Endothelial cell of umbilical vein (primary cell): Measurements from ENCODE around the gene KCTD14. TPM values are rescaled to one million over a fixed set of nuclear protein-coding genes. Genes with fewer than 3 reads are reported as not detected.

Source experiments
- BruUV-seq: library from RNA; stranded (reverse); fragments of 400-500 nt; replicated peaks from 2 replicates; lab custom pipeline; 2021; lab: Mats Ljungman, UMichigan
- CTCF ChIA-PET: fragments of 300-600, 350-600 bp; sonication (Branson Sonifier 250); formaldehyde crosslinking; loops from one replicate; lab custom pipeline; 2021; ENCODE audit warnings: antibody characterized with exemption, inconsistent platforms; lab: Charles Lee
- POLR2A ChIA-PET: fragments of 300-600, 350-600 bp; sonication (Branson Sonifier 250); formaldehyde crosslinking; loops from one replicate; lab custom pipeline; 2021; ENCODE audit warnings: antibody characterized with exemption, inconsistent platforms; lab: Charles Lee
- DNase-seq: peaks from one replicate; pipeline ENCODE4 v3.0.0-alpha.2; 2011; ENCODE audit warnings: low read depth, low spot score
- FAIRE-seq: peaks from 2 replicates; lab custom pipeline; 2011; peaks lifted over from hg19 to GRCh38; lab: Jason Lieb, UNC
- H2AFZ ChIP-seq: 2 replicates; pipeline ENCODE4 v1.6.0; 2012; ENCODE audit warnings: low read depth, low read length, control low read depth, inconsistent platforms
- H3K27ac ChIP-seq: 2 replicates; pipeline ENCODE4 v1.5.1; 2011; ENCODE audit warnings: low read depth, mild to moderate bottlenecking, control low read depth, low read length, moderate library complexity; ENCODE audit not compliant: insufficient read depth
- H3K27me3 ChIP-seq, 2 experiments: 2 replicates each; pipeline versions ENCODE4 v1.6.0 to v1.6.1; 2011; ENCODE audit warnings: low read length in 2 of 2, mixed read lengths in 1 of 2; ENCODE audit not compliant: control insufficient read depth in 2 of 2, insufficient read depth in 2 of 2
- H3K36me3 ChIP-seq, 2 experiments: 2 replicates in 1 of 2; 3 replicates in 1 of 2; pipeline ENCODE4 v1.5.1; 2011; ENCODE audit warnings: low read length in 2 of 2, mild to moderate bottlenecking in 1 of 2, moderate library complexity in 1 of 2; ENCODE audit not compliant: control insufficient read depth in 2 of 2, insufficient read depth in 2 of 2; ENCODE audit errors: extremely low read depth in 1 of 2
- H3K4me1 ChIP-seq: 3 replicates; pipeline ENCODE4 v1.5.1; 2011; ENCODE audit warnings: mild to moderate bottlenecking, low read length; ENCODE audit not compliant: control insufficient read depth, insufficient read depth; ENCODE audit errors: extremely low read depth
- H3K4me2 ChIP-seq: 2 replicates; pipeline ENCODE4 v1.6.1; 2011; ENCODE audit warnings: low read length, control low read depth, mixed read lengths; ENCODE audit not compliant: insufficient read depth
- H3K4me3 ChIP-seq, 3 experiments: fragments of 200-600 bp in 1 of 3; sonication (generic), shearing (Covaris generic) in 1 of 3; replicated peaks in 1 of 3; 2 replicates each; pipeline ENCODE4 v1.5.1; 2011 to 2016; ENCODE audit warnings: control low read depth in 3 of 3, low read length in 3 of 3, mild to moderate bottlenecking in 2 of 3, inconsistent platforms in 1 of 3, low read depth in 1 of 3, moderate library complexity in 1 of 3; ENCODE audit not compliant: insufficient read depth in 1 of 3
- H3K79me2 ChIP-seq: 2 replicates; pipeline ENCODE4 v1.6.0; 2012; ENCODE audit warnings: low read length, inconsistent platforms; ENCODE audit not compliant: control insufficient read depth, insufficient read depth
- H3K9ac ChIP-seq: replicated peaks from 2 replicates; pipeline ENCODE3; 2011; ENCODE audit warnings: low read length, control low read depth; ENCODE audit not compliant: insufficient read depth; ENCODE audit errors: extremely low read depth
- H3K9me1 ChIP-seq: replicated peaks from 3 replicates; pipeline ENCODE4 v1.6.0; 2011; ENCODE audit warnings: mild to moderate bottlenecking, low read length; ENCODE audit not compliant: control insufficient read depth, insufficient read depth; ENCODE audit errors: extremely low read depth
- H3K9me3 ChIP-seq: replicated peaks from 2 replicates; pipeline ENCODE4 v1.5.1; 2012; ENCODE audit warnings: low read length, inconsistent platforms; ENCODE audit not compliant: control insufficient read depth, insufficient read depth
- H4K20me1 ChIP-seq: replicated peaks from 2 replicates; pipeline ENCODE3; 2011; ENCODE audit warnings: mild to moderate bottlenecking, low read length; ENCODE audit not compliant: control insufficient read depth, insufficient read depth; ENCODE audit errors: extremely low read depth
- CTCF ChIP-seq, 2 donors: IDR thresholded peaks; 1 replicate in 1 of 2; 2 replicates in 1 of 2; pipeline ENCODE4 v1.5.1; 2011; ENCODE audit warnings: low read length in 2 of 2, mild to moderate bottlenecking in 2 of 2, moderate library complexity in 2 of 2, control low read depth in 1 of 2, inconsistent platforms in 1 of 2, low read depth in 1 of 2; ENCODE audit not compliant: insufficient read depth in 1 of 2; ENCODE audit errors: extremely low read depth in 1 of 2
- EZH2 ChIP-seq: IDR thresholded peaks from 2 replicates; pipeline ENCODE4 v1.6.1; 2012; ENCODE audit warnings: borderline replicate concordance, low read depth, mild to moderate bottlenecking, moderate library complexity, low read length, inconsistent platforms; ENCODE audit not compliant: severe bottlenecking
- FOS ChIP-seq: IDR thresholded peaks from 2 replicates; pipeline ENCODE4 v1.6.1; 2011; ENCODE audit warnings: mild to moderate bottlenecking, low read length, moderate library complexity, borderline replicate concordance; ENCODE audit not compliant: insufficient read depth
- GATA2 ChIP-seq: IDR thresholded peaks from 2 replicates; pipeline ENCODE4 v1.7.0; 2011; ENCODE audit warnings: low read depth, mild to moderate bottlenecking, moderate library complexity, mixed read lengths, low read length; ENCODE audit not compliant: insufficient read length, insufficient read depth
- MYC ChIP-seq: IDR thresholded peaks from one replicate; pipeline ENCODE4 v1.6.1; 2011; ENCODE audit warnings: mild to moderate bottlenecking, low read depth, low read length
- POLR2A ChIP-seq: IDR thresholded peaks from 2 replicates; pipeline ENCODE4 v1.6.1; 2012; ENCODE audit warnings: low read depth, mild to moderate bottlenecking, control low read depth, low read length
- POLR2AphosphoS5 ChIP-seq: IDR thresholded peaks from 2 replicates; pipeline ENCODE4 v1.6.1; 2012; ENCODE audit warnings: low read depth, mild to moderate bottlenecking, control low read depth, low read length, moderate library complexity; ENCODE audit not compliant: insufficient read depth
- dilution Hi-C: fragments of 300-500 bp; cut with MboI; formaldehyde crosslinking; loops from one replicate; pipeline ENCODE4 v1.15.0; 2019; ENCODE audit warnings: low sequenced_read_pairs; ENCODE audit not compliant: extremely low pct_ligation_motif_present
- intact Hi-C: fragments of 100-400 bp; cut with micrococcal nuclease; formaldehyde crosslinking; loops from one replicate; pipeline ENCODE4 v1.10.0; 2022
- polyA plus RNA-seq, 4 experiments: library from polyadenylated mRNA; depleted of rRNA in 3 of 4; stranded (reverse) in 3 of 4; unstranded in 1 of 4; fragments of >200 nt; gene quantifications; 2 replicates each; pipeline versions ENCODE4 v1.2.1 to v1.2.3, GENCODE V29; 2011 to 2012; ENCODE audit warnings: missing spikeins in 1 of 4
- total RNA-seq: library from RNA; stranded (reverse); gene quantifications from 2 replicates; pipeline ENCODE4 v1.2.3, GENCODE V29; 2021

The KCTD14 gene
- total and polyA plus RNA-seq, 2 donors (not counting 3 experiments of a cell fraction or from before 2014, with no cell fraction given): 0.57 to 1.8 TPM

GRCh38 chr11:78049348-78049747 is 26.3 kb upstream of the KCTD14 start:
- H3K9ac ChIP-seq: no peak overlapping the region
- H2AFZ ChIP-seq: no peak overlapping the region
- intact Hi-C loops: no loop called here
- H3K27ac ChIP-seq: no peak overlapping the region
- no peak overlapping the region for H3K4me2 ChIP-seq
- no peaks in the 10 kb centered on the region for H3K9me1 ChIP-seq
- no peaks in the 10 kb centered on the region for H4K20me1 ChIP-seq
- no peaks in the 10 kb centered on the region for H3K79me2 ChIP-seq
- no peaks in the 10 kb centered on the region for H3K9me3 ChIP-seq
- POLR2A ChIA-PET: no interaction called here
- H3K36me3 ChIP-seq: no peaks in the 10 kb centered on the region
- no peak for TF ChIP-seq CTCF (IDR thresholded peaks at IDR 0.05; ENCODE audit: extremely low read depth in 1 of 2, insufficient read depth in 1 of 2, low read depth in 1 of 2, low read length in 2 of 2)
- no peak for TF ChIP-seq FOS
- TF ChIP-seq EZH2: no peak
- TF ChIP-seq GATA2: no peak
- TF ChIP-seq MYC: no peak
- TF ChIP-seq POLR2A: no peak
- no peak for TF ChIP-seq POLR2AphosphoS5
- no peak overlapping the region for H3K4me3 ChIP-seq
- peaks cover 7% of the 10 kb centered on the region for H3K4me1 ChIP-seq
- BruUV-seq: no TSS peak
- FAIRE-seq: no peak
- dilution Hi-C loops: no loop called here
- no peak for DNase-seq
- CTCF ChIA-PET: interaction anchor here (0.7 to 4.6 kb wide), 3 partner anchors 112 to 515 kb away, joined by 4 to 29 read pairs (median 4); no protein-coding TSS in a partner anchor
- H3K27me3 ChIP-seq: no peaks in the 10 kb centered on the region
